H1 (cell line): ENCODE data around the gene CX3CL1. TPM values are rescaled to one million over a fixed set of nuclear protein-coding genes. Genes with fewer than 3 reads are reported as not detected.

Experiments used
- CTCF ChIA-PET: fragments of 300-600 bp; sonication (Branson Sonifier 250); formaldehyde crosslinking; loops from one replicate; lab custom pipeline; 2021; ENCODE audit not compliant: partially characterized antibody; lab: Charles Lee
- POLR2A ChIA-PET: fragments of 300-600 bp; sonication (Branson Sonifier 250); formaldehyde crosslinking; loops from one replicate; lab custom pipeline; 2021; ENCODE audit warnings: inconsistent platforms; ENCODE audit not compliant: partially characterized antibody; lab: Charles Lee
- DNase-seq, 2 experiments: peaks; one replicate each; pipeline versions ENCODE4 v3.0.0 to v3.0.0-alpha.2; 2010 to 2022; ENCODE audit warnings: low spot score in 2 of 2, low read depth in 1 of 2, mixed read lengths in 1 of 2
- FAIRE-seq: peaks from 2 replicates; lab custom pipeline; 2011; peaks lifted over from hg19 to GRCh38; lab: Jason Lieb, UNC
- H2AFZ ChIP-seq: 2 replicates; pipeline ENCODE4 v1.8.1; 2012; ENCODE audit warnings: low read length, inconsistent platforms
- H2AK5ac ChIP-seq: 2 replicates; pipeline ENCODE4 v1.6.1; 2013; ENCODE audit warnings: low read depth, low read length
- H2BK120ac ChIP-seq: replicated peaks from 2 replicates; pipeline ENCODE3; 2013; ENCODE audit warnings: low read depth, low read length, inconsistent platforms
- H2BK12ac ChIP-seq: 2 replicates; pipeline ENCODE4 v1.6.1; 2013; ENCODE audit warnings: low read depth, low read length
- H2BK15ac ChIP-seq: 2 replicates; pipeline ENCODE4 v1.6.1; 2013; ENCODE audit warnings: low read length
- H2BK20ac ChIP-seq: 2 replicates; pipeline ENCODE4 v1.6.1; 2013; ENCODE audit warnings: low read length
- H2BK5ac ChIP-seq: 2 replicates; pipeline ENCODE4 v1.6.1; 2013; ENCODE audit warnings: low read depth, low read length
- H3K14ac ChIP-seq: 2 replicates; pipeline ENCODE4 v1.6.1; 2013; ENCODE audit warnings: inconsistent platforms; ENCODE audit not compliant: insufficient read length
- H3K18ac ChIP-seq: 2 replicates; pipeline ENCODE4 v1.6.1; 2013; ENCODE audit warnings: low read length; ENCODE audit errors: extremely low read depth
- H3K23ac ChIP-seq: 2 replicates; pipeline ENCODE4 v1.6.1; 2013; ENCODE audit warnings: inconsistent platforms; ENCODE audit not compliant: insufficient read length
- H3K23me2 ChIP-seq: 2 replicates; pipeline ENCODE4 v1.6.1; 2013; ENCODE audit warnings: low read depth, low read length
- H3K27ac ChIP-seq: 2 replicates; pipeline ENCODE4 v1.6.1; 2011; ENCODE audit warnings: low read depth, low read length, inconsistent platforms
- H3K27me3 ChIP-seq, 4 experiments: replicated peaks in 1 of 4; 1 replicate in 1 of 4; 2 replicates in 3 of 4; pipeline versions ENCODE4 v1.6.1 to v1.8.1; 2011 to 2013; ENCODE audit warnings: low read length in 3 of 4, mild to moderate bottlenecking in 3 of 4, inconsistent platforms in 2 of 4, mixed read lengths in 2 of 4, moderate library complexity in 1 of 4; ENCODE audit not compliant: control insufficient read depth in 3 of 4, insufficient read depth in 3 of 4; ENCODE audit errors: extremely low read depth in 1 of 4
- H3K36me3 ChIP-seq, 4 experiments: 2 replicates each; pipeline versions ENCODE4 v1.6.1 to v1.8.1; 2011 to 2013; ENCODE audit warnings: mild to moderate bottlenecking in 4 of 4, low read length in 3 of 4, moderate library complexity in 2 of 4, control low read depth in 1 of 4, inconsistent platforms in 1 of 4; ENCODE audit not compliant: insufficient read depth in 4 of 4, control insufficient read depth in 2 of 4
- H3K4ac ChIP-seq: replicated peaks from 2 replicates; pipeline ENCODE3; 2013; ENCODE audit warnings: low read length, low read depth, mixed read lengths, inconsistent platforms; ENCODE audit not compliant: insufficient read length
- H3K4me1 ChIP-seq, 4 experiments: replicated peaks in 1 of 4; 1 replicate in 1 of 4; 2 replicates in 3 of 4; pipeline versions ENCODE4 v1.6.1 to v1.8.1; 2011 to 2013; ENCODE audit warnings: low read length in 3 of 4, inconsistent platforms in 2 of 4, mixed read lengths in 1 of 4; ENCODE audit not compliant: insufficient read depth in 4 of 4, control insufficient read depth in 3 of 4
- H3K4me2 ChIP-seq, 2 experiments: 2 replicates each; pipeline versions ENCODE4 v1.6.1 to v1.8.1; 2011 to 2013; ENCODE audit warnings: low read depth in 2 of 2, low read length in 2 of 2, control low read depth in 1 of 2, inconsistent platforms in 1 of 2, mild to moderate bottlenecking in 1 of 2; ENCODE audit not compliant: insufficient read depth in 1 of 2
- H3K4me3 ChIP-seq, 4 experiments: fragments of 200-600, 300-600 bp in 1 of 4; sonication (generic), shearing (Covaris generic), sonication (Bioruptor Twin) in 1 of 4; 2 replicates each; pipeline versions ENCODE4 v1.5.1 to v1.8.1; 2011 to 2016; ENCODE audit warnings: low read length in 4 of 4, low read depth in 3 of 4, control low read depth in 2 of 4, inconsistent platforms in 2 of 4, mild to moderate bottlenecking in 2 of 4, mixed read lengths in 1 of 4, moderate library complexity in 1 of 4; ENCODE audit not compliant: insufficient read depth in 2 of 4; ENCODE audit errors: extremely low read depth in 1 of 4
- H3K56ac ChIP-seq: replicated peaks from 2 replicates; pipeline ENCODE3; 2013; ENCODE audit warnings: low read depth, mild to moderate bottlenecking, mixed read lengths, low read length, inconsistent platforms; ENCODE audit not compliant: insufficient read length
- H3K79me1 ChIP-seq: 2 replicates; pipeline ENCODE4 v1.6.1; 2013; ENCODE audit warnings: low read depth, low read length, control low read depth
- H3K79me2 ChIP-seq, 2 experiments: 2 replicates each; pipeline versions ENCODE4 v1.6.1 to v1.8.1; 2012 to 2013; ENCODE audit warnings: low read length in 2 of 2, mild to moderate bottlenecking in 2 of 2, inconsistent platforms in 1 of 2; ENCODE audit not compliant: insufficient read depth in 2 of 2, control insufficient read depth in 1 of 2
- H3K9ac ChIP-seq, 4 experiments: replicated peaks in 1 of 4; 1 replicate in 1 of 4; 2 replicates in 3 of 4; pipeline versions ENCODE4 v1.6.1 to v1.8.1; 2011 to 2013; ENCODE audit warnings: low read depth in 3 of 4, low read length in 3 of 4, control low read depth in 2 of 4, mild to moderate bottlenecking in 2 of 4, moderate library complexity in 2 of 4, inconsistent platforms in 1 of 4; ENCODE audit errors: extremely low read depth in 1 of 4
- H3K9me3 ChIP-seq, 2 experiments: 2 replicates each; pipeline versions ENCODE4 v1.6.1 to v1.8.1; 2012 to 2013; ENCODE audit warnings: mild to moderate bottlenecking in 2 of 2, moderate library complexity in 2 of 2, control low read depth in 1 of 2, inconsistent platforms in 1 of 2, low read depth in 1 of 2, low read length in 1 of 2, mixed read lengths in 1 of 2; ENCODE audit not compliant: insufficient read depth in 2 of 2
- H4K20me1 ChIP-seq, 2 experiments: replicated peaks in 1 of 2; 2 replicates each; pipeline versions ENCODE3 to v1.8.1; 2011 to 2013; ENCODE audit warnings: inconsistent platforms in 2 of 2, low read length in 2 of 2, mild to moderate bottlenecking in 1 of 2; ENCODE audit not compliant: insufficient read depth in 2 of 2, control insufficient read depth in 1 of 2
- H4K5ac ChIP-seq: 2 replicates; pipeline ENCODE4 v1.6.1; 2013; ENCODE audit warnings: low read length, low read depth, mixed read lengths, inconsistent platforms; ENCODE audit not compliant: insufficient read length
- H4K8ac ChIP-seq: 2 replicates; pipeline ENCODE4 v1.8.0; 2013; ENCODE audit warnings: mild to moderate bottlenecking, moderate library complexity, low read length, inconsistent platforms; ENCODE audit not compliant: insufficient read depth; ENCODE audit errors: extremely low read depth
- H4K91ac ChIP-seq: replicated peaks from 2 replicates; pipeline ENCODE3; 2013; ENCODE audit warnings: low read length, mixed read lengths, inconsistent platforms; ENCODE audit not compliant: insufficient read length
- CEBPB ChIP-seq: IDR thresholded peaks from 2 replicates; pipeline ENCODE4 v1.6.1; 2012; ENCODE audit warnings: low read depth, low read length
- CTBP2 ChIP-seq: IDR thresholded peaks from 2 replicates; pipeline ENCODE4 v1.7.0; 2011; ENCODE audit warnings: borderline replicate concordance, mild to moderate bottlenecking, moderate library complexity, mixed read lengths, low read length; ENCODE audit not compliant: insufficient read depth, insufficient read length
- RXRA ChIP-seq: IDR thresholded peaks from 2 replicates; pipeline ENCODE4 v1.6.1; 2011; ENCODE audit warnings: low read depth, mild to moderate bottlenecking, low read length, moderate library complexity; ENCODE audit not compliant: insufficient read depth
- WGBS, 2 experiments: shearing (Covaris generic) in 1 of 2; methylation state at CpG; one replicate each; pipeline versions ENCODE4 v1.1.6 to v1.1.7; 2013 to 2015; ENCODE audit warnings: low lambda C conversion rate in 2 of 2, mixed read lengths in 2 of 2, inconsistent platforms in 1 of 2, low coverage in 1 of 2, missing lambda C conversion rate in 1 of 2; ENCODE audit not compliant: insufficient replicate concordance in 2 of 2, insufficient coverage in 1 of 2, insufficient read length in 1 of 2; ENCODE audit errors: extremely low coverage in 1 of 2, missing lambda C conversion rate in 1 of 2; 5-methylcytosine and 5-hydroxymethylcytosine counted together
- polyA plus RNA-seq, 7 experiments: library from polyadenylated mRNA; depleted of rRNA in 3 of 7; stranded (reverse) in 5 of 7; unstranded in 2 of 7; fragments of >200 nt in 5 of 7; fragments of 200-250 nt in 2 of 7; gene quantifications; 1 replicate in 5 of 7; 2 replicates in 1 of 7; 4 replicates in 1 of 7; pipeline versions ENCODE4 v1.2.1 to v1.2.3, GENCODE V29; 2011 to 2013; ENCODE audit warnings: missing spikeins in 2 of 7, mixed read lengths in 2 of 7
- total RNA-seq: library from RNA; stranded (reverse); fragmentation: NEBNext Ultra II Directional; extraction: Animal tissue kit (Norgen Biotek cat#: 25700); gene quantifications from 2 replicates; pipeline ENCODE4 v1.2.1, GENCODE V29; 2021

Gene CX3CL1
- total and polyA plus RNA-seq, 2 of the 8 experiments (the other 6 are each of a cell fraction or from before 2014, with no cell fraction given) = 1.4 to 3.0 TPM

DNA sequence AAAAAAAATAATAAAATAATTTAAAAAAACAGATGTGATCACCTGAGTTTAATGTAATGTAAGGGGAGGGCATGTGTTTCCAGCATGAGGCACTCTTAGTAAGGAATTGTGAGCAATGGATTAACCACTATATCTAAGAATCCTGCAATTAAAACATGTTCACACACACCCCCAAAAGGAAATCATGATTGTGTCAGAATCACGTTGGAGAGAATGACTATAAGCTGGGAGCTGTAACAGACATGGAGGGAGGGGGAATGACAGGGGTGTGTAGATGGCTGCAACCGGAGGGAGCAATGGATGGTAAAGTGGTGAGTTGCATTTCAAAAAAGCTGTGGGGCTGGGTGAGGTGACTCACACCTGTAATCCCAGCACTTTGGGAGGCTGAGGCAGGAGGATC lies 27.3 kb upstream of the CX3CL1 start:
- peaks cover 0 to 2% (median 0%) of the 10 kb centered on the region in 4 experiments; a peak in 1 of 7 replicates for H3K27me3 ChIP-seq
- H3K36me3 ChIP-seq = no peaks in the 10 kb centered on the region
- H2BK120ac ChIP-seq = no peak overlapping the region
- TF ChIP-seq CEBPB (no peak), CTBP2 (no peak), RXRA (no peak)
- H2AK5ac ChIP-seq = no peak overlapping the region
- H3K4me2 ChIP-seq = no peak overlapping the region
- ChIA-PET POLR2A (interaction anchor here (1.2 kb wide), 1 partner anchor 99 kb away, joined by 3 read pairs; no protein-coding TSS in a partner anchor), CTCF (no interaction called here)
- H4K20me1 ChIP-seq = no peaks in the 10 kb centered on the region
- H3K4me3 ChIP-seq = no peak overlapping the region
- no peak overlapping the region for H3K4ac ChIP-seq
- H3K27ac ChIP-seq = no peak overlapping the region
- WGBS, 2 experiments = 89% methylated on average over 2 of the region's 2 CpGs; no CpG with 5 or more reads in 1 of the 2 experiments
- DNase-seq = no peak
- H3K4me1 ChIP-seq = no peaks in the 10 kb centered on the region
- no peaks in the 10 kb centered on the region for H3K79me2 ChIP-seq
- no peak overlapping the region for H3K9ac ChIP-seq
- no peaks in the 10 kb centered on the region for H3K23me2 ChIP-seq
- H3K14ac ChIP-seq = no peak overlapping the region
- H3K56ac ChIP-seq = no peak overlapping the region
- no peak overlapping the region for H3K18ac ChIP-seq
- FAIRE-seq = no peak
- H3K23ac ChIP-seq = no peak overlapping the region
- no peak overlapping the region for H2BK20ac ChIP-seq
- no peaks in the 10 kb centered on the region for H3K9me3 ChIP-seq
- H2BK15ac ChIP-seq = no peak overlapping the region
- H3K79me1 ChIP-seq = no peaks in the 10 kb centered on the region
- no peak overlapping the region for H2AFZ ChIP-seq
- no peak overlapping the region for H4K5ac ChIP-seq
- no peak overlapping the region for H4K8ac ChIP-seq
- H2BK5ac ChIP-seq = no peak overlapping the region
- no peak overlapping the region for H4K91ac ChIP-seq
- no peak overlapping the region for H2BK12ac ChIP-seq
